ENCODE measurements around the gene PIAS3. TPM values are rescaled to one million over a fixed set of nuclear protein-coding genes. Genes with fewer than 3 reads are reported as not detected.

Gene PIAS3
- total and polyA plus RNA-seq, 10 of the 15 experiments (the other 5 are each of a cell fraction or from before 2014, with no cell fraction given) = 0.85 to 14.9 (median 10.6) TPM

DNA sequence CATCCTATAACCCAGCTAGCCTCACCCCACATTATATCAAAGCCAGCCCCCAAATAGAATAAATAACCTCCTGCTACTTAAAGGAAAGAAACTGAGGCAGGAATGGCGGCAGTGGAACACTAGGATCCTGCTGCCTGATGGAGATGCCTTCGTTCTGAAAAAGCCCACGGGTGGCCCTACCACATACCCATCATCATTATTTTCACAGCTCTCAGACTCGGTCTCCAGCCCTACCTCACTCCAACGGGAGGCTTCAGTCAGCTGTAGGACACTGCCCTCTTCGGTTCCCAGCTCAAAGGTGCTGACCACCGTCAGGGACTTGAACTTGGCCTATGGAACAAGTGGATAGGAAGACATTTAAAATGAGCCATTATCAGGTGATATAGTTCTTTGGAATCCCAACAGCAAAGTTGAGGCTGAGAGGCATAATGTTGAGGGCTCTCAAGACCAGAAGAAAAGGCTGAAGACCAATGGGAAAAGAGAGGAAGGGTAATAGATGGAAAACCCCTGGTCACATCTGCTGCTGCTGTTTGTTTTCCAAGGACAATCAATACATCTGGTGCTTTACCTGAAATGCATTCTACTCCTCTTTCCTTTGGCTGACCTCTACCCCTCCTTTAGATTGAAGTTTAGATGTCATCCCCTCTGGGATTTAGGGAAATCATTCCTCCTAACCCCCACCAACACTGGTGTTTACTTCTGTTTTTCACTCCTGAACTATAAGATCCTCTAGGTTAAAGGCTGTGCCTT, 34.6 kb upstream of the PIAS3 start:
- WGBS (ENCODE audit: insufficient coverage, insufficient replicate concordance, low lambda C conversion rate, missing lambda C conversion rate) = 51% methylated on average over 7 of the region's 7 CpGs
- Histone ChIP-seq H3K4me3 (no peak overlapping the region), H3K9ac (ENCODE audit: control insufficient read depth, insufficient read depth, low read length) (no peak overlapping the region), H3K4me1 (ENCODE audit: control insufficient read depth, insufficient read depth, low read length) (no peaks in the 10 kb centered on the region), H3K79me2 (ENCODE audit: control insufficient read depth, insufficient read depth, low read length) (no peaks in the 10 kb centered on the region), H3K27me3 (replicated peaks in 1 of 2; ENCODE audit: control insufficient read depth in 2 of 2, insufficient read depth in 2 of 2, low read length in 1 of 2) (no peaks in the 10 kb centered on the region), H2AFZ (ENCODE audit: control insufficient read depth, low read depth, low read length) (no peak overlapping the region), H4K20me1 (ENCODE audit: control insufficient read depth, insufficient read depth) (no peaks in the 10 kb centered on the region), H3K4me2 (ENCODE audit: control insufficient read depth, insufficient read depth) (no peak overlapping the region), H3K9me3 (replicated peaks; ENCODE audit: control insufficient read depth, insufficient read depth, low read length) (no peaks in the 10 kb centered on the region), H3K27ac (ENCODE audit: control insufficient read depth, insufficient read depth) (no peak overlapping the region), H3K36me3 (ENCODE audit: control insufficient read depth in 2 of 2, insufficient read depth in 2 of 2, low read length in 1 of 2) (no peaks in the 10 kb centered on the region)
- no TSS peak for BruUV-seq (replicated peaks)
- ChIA-PET SMC1A (ENCODE audit: uncharacterized antibody, unreplicated experiment) (interaction anchor here (0.9 to 2.5 kb wide), 11 partner anchors 34 to 138 kb away, joined by 3 to 12 read pairs (median 4); partner anchors contain the start of genes ANKRD34A, PIAS3 and POLR3GL), POLR2A (no interaction called here), CTCF (interaction anchor here (0.6 to 5.9 kb wide), 19 partner anchors 9 to 139 kb away, joined by 3 to 66 read pairs (median 8); partner anchors contain the start of genes ANKRD34A, HJV, ITGA10 and LIX1L), RAD21 (ENCODE audit: unreplicated experiment) (interaction anchor here (0.7 to 2.8 kb wide), 4 partner anchors 18 to 119 kb away, joined by 3 to 10 read pairs (median 6); partner anchors contain the start of genes LIX1L and NUDT17)
- in situ Hi-C loops (cut with MboI) = no loop called here
- intact Hi-C loops (cut with micrococcal nuclease; ENCODE audit: unreplicated experiment) = loop anchor here (2.0 kb wide), 1 partner anchor 17 kb away; the partner anchor contains the start of gene ITGA10
- ATAC-seq (no peak), FAIRE-seq (no peak), DNase-seq (ENCODE audit: low read depth, low spot score) (no peak)
- no peak for TF ChIP-seq IRF4 (IDR thresholded peaks at IDR 0.05; ENCODE audit: low read depth, low read length)
- TF ChIP-seq, protein P1, sequence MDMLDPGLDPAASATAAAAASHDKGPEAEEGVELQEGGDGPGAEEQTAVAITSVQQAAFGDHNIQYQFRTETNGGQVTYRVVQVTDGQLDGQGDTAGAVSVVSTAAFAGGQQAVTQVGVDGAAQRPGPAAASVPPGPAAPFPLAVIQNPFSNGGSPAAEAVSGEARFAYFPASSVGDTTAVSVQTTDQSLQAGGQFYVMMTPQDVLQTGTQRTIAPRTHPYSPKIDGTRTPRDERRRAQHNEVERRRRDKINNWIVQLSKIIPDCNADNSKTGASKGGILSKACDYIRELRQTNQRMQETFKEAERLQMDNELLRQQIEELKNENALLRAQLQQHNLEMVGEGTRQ (IDR thresholded peaks at IDR 0.05; ENCODE audit: borderline replicate concordance, low read depth, low read length) = no peak
- TF ChIP-seq MEF2A (IDR thresholded peaks at IDR 0.05; ENCODE audit: insufficient read depth, low read depth, low read length) = no peak
- TF ChIP-seq IKZF1 (conservative IDR thresholded peaks at IDR 0.05) = no peak
- TF ChIP-seq NR2C1 (IDR thresholded peaks at IDR 0.05) = no peak
- no peak for TF ChIP-seq MYC (IDR thresholded peaks at IDR 0.05; ENCODE audit: insufficient read depth, insufficient read length, insufficient replicate concordance, low read length, severe bottlenecking)
- no peak for TF ChIP-seq LARP7 (IDR thresholded peaks at IDR 0.05)
- no peak for TF ChIP-seq SMAD5 (IDR thresholded peaks at IDR 0.05; ENCODE audit: low read depth)
- no peak for TF ChIP-seq CREM (IDR thresholded peaks at IDR 0.05; ENCODE audit: low read depth)
- TF ChIP-seq POLR2AphosphoS2 (IDR thresholded peaks at IDR 0.05; ENCODE audit: low read depth, low read length) = no peak
- TF ChIP-seq, protein P2, sequence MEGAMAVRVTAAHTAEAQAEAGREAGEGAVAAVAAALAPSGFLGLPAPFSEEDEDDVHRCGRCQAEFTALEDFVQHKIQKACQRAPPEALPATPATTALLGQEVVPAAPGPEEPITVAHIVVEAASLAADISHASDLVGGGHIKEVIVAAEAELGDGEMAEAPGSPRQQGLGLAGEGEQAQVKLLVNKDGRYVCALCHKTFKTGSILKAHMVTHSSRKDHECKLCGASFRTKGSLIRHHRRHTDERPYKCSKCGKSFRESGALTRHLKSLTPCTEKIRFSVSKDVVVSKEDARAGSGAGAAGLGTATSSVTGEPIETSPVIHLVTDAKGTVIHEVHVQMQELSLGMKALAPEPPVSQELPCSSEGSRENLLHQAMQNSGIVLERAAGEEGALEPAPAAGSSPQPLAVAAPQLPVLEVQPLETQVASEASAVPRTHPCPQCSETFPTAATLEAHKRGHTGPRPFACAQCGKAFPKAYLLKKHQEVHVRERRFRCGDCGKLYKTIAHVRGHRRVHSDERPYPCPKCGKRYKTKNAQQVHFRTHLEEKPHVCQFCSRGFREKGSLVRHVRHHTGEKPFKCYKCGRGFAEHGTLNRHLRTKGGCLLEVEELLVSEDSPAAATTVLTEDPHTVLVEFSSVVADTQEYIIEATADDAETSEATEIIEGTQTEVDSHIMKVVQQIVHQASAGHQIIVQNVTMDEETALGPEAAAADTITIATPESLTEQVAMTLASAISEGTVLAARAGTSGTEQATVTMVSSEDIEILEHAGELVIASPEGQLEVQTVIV (IDR thresholded peaks at IDR 0.05; ENCODE audit: borderline replicate concordance, partially characterized antibody) = no peak
- TF ChIP-seq, protein P3, sequence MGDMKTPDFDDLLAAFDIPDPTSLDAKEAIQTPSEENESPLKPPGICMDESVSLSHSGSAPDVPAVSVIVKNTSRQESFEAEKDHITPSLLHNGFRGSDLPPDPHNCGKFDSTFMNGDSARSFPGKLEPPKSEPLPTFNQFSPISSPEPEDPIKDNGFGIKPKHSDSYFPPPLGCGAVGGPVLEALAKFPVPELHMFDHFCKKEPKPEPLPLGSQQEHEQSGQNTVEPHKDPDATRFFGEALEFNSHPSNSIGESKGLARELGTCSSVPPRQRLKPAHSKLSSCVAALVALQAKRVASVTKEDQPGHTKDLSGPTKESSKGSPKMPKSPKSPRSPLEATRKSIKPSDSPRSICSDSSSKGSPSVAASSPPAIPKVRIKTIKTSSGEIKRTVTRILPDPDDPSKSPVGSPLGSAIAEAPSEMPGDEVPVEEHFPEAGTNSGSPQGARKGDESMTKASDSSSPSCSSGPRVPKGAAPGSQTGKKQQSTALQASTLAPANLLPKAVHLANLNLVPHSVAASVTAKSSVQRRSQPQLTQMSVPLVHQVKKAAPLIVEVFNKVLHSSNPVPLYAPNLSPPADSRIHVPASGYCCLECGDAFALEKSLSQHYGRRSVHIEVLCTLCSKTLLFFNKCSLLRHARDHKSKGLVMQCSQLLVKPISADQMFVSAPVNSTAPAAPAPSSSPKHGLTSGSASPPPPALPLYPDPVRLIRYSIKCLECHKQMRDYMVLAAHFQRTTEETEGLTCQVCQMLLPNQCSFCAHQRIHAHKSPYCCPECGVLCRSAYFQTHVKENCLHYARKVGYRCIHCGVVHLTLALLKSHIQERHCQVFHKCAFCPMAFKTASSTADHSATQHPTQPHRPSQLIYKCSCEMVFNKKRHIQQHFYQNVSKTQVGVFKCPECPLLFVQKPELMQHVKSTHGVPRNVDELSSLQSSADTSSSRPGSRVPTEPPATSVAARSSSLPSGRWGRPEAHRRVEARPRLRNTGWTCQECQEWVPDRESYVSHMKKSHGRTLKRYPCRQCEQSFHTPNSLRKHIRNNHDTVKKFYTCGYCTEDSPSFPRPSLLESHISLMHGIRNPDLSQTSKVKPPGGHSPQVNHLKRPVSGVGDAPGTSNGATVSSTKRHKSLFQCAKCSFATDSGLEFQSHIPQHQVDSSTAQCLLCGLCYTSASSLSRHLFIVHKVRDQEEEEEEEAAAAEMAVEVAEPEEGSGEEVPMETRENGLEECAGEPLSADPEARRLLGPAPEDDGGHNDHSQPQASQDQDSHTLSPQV (IDR thresholded peaks at IDR 0.05) = no peak
- TF ChIP-seq HDGF (IDR thresholded peaks at IDR 0.05) = no peak
- TF ChIP-seq BCL11A (IDR thresholded peaks at IDR 0.05; ENCODE audit: low read depth, low read length) = no peak
- TF ChIP-seq ATF7 (IDR thresholded peaks at IDR 0.05; ENCODE audit: low read depth) = no peak
- no peak for TF ChIP-seq MTA2 (IDR thresholded peaks at IDR 0.05; ENCODE audit: low read depth)
- TF ChIP-seq CEBPB (IDR thresholded peaks at IDR 0.05; ENCODE audit: borderline replicate concordance in 1 of 2, low read depth in 2 of 2, low read length in 2 of 2) = no peak
